ENCODE results near the gene LCN1.

The LCN1 gene

DNA sequence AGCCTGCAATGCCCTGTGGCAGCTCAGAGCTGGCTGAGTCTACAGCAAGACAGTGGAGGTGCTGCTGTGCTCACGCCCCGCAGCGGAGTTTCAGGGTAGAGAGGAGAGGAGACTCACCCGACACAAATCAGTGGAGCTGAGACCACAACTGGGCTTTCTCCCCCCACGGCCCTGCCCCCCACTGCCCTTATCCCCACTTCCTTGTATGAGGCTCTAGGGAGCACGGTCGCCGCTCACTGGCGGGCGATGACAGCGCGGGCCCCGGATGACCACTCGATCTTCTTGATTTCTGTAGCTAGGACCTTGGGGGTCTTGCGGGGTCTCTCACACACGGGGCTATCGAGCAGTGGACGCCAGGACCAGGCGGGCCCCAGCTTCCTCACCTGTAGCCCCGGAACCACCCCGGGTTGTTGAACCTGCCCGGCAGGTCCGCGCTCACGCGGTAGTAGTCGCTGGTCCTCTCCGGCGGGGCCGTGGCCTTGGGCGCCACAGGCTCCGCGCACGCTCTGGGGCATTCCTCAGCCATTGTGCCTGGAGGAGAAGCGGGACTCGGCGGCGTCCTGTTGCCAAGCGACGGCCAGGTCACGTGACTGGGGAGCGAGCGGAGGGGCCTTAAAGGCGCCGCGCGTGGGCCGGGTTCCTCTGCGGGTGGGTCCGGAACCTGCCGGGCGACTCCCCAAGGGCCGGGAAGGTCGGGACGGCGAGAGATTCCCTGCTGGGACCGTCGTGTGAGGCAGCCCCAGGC lies 21.7 kb upstream of the LCN1 start:
- Histone ChIP-seq H3K9me3 (ENCODE audit: insufficient read depth, low read length) (no peaks in the 10 kb centered on the region), H3K36me3 (ENCODE audit: low read length) (no peaks in the 10 kb centered on the region), H3K27ac (ENCODE audit: low read depth, low read length) (no peak overlapping the region), H3K4me3 (ENCODE audit: insufficient read depth, low read length, poor library complexity, severe bottlenecking) (peak overlapping the region; percentile 99), H2AFZ (ENCODE audit: low read depth, low read length, severe bottlenecking) (peak overlapping the region; percentile 85), H3K9ac (ENCODE audit: low read length) (peak overlapping the region; percentile 99), H3K9me2 (replicated peaks; ENCODE audit: insufficient read depth, low read length) (no peaks in the 10 kb centered on the region), H3K27me3 (ENCODE audit: low read length) (no peaks in the 10 kb centered on the region), H4K20me1 (ENCODE audit: low read depth, low read length) (no peaks in the 10 kb centered on the region; the same call in 1 of the 2 replicates), H3K4me2 (ENCODE audit: low read depth, low read length, poor library complexity, severe bottlenecking) (peak overlapping the region; percentile 66), H3F3A (ENCODE audit: insufficient read depth) (no peaks in the 10 kb centered on the region), H3K79me2 (ENCODE audit: insufficient read depth, low read length) (peaks cover 20% of the 10 kb centered on the region)
- no peak for TF ChIP-seq EZH2phosphoT487 (conservative IDR thresholded peaks at IDR 0.05; ENCODE audit: low read length)
- TF ChIP-seq, protein P1, sequence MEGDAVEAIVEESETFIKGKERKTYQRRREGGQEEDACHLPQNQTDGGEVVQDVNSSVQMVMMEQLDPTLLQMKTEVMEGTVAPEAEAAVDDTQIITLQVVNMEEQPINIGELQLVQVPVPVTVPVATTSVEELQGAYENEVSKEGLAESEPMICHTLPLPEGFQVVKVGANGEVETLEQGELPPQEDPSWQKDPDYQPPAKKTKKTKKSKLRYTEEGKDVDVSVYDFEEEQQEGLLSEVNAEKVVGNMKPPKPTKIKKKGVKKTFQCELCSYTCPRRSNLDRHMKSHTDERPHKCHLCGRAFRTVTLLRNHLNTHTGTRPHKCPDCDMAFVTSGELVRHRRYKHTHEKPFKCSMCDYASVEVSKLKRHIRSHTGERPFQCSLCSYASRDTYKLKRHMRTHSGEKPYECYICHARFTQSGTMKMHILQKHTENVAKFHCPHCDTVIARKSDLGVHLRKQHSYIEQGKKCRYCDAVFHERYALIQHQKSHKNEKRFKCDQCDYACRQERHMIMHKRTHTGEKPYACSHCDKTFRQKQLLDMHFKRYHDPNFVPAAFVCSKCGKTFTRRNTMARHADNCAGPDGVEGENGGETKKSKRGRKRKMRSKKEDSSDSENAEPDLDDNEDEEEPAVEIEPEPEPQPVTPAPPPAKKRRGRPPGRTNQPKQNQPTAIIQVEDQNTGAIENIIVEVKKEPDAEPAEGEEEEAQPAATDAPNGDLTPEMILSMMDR (IDR thresholded peaks at IDR 0.05; ENCODE audit: insufficient read depth, low read length, poor library complexity, severe bottlenecking) = no peak

DNA sequence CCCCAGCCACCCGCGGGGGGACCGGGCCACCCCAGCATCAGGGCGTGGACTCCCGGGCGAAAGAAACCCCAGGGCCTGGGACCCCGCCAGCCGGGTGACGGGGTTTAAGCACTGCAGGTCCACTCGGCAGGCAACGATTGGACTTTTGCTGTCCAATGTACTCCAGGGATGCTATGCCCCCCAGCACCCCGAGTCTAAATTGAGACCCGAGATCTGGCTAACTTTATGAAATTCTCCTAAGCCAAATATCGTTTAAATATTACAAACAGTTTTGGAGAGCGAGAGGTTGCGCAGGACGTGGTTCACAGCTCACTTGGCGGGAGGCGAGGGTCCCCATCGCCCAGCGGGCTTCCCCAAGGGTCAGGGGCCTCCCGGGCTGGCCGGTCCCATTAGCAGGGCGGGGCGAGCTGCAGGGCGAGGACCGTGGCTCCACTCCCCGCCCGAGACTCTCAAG lies 21.1 kb upstream of the LCN1 start:
- Histone ChIP-seq H3K4me3 (ENCODE audit: insufficient read depth, low read length, poor library complexity, severe bottlenecking) (peak overlapping the region; percentile 99), H3K9me3 (ENCODE audit: insufficient read depth, low read length) (no peaks in the 10 kb centered on the region), H3K9me2 (replicated peaks; ENCODE audit: insufficient read depth, low read length) (no peaks in the 10 kb centered on the region), H3K27ac (ENCODE audit: low read depth, low read length) (no peak overlapping the region), H2AFZ (ENCODE audit: low read depth, low read length, severe bottlenecking) (peak overlapping the region; percentile 85), H3K36me3 (ENCODE audit: low read length) (no peaks in the 10 kb centered on the region), H3K79me2 (ENCODE audit: insufficient read depth, low read length) (peaks cover 20% of the 10 kb centered on the region), H3K27me3 (ENCODE audit: low read length) (no peaks in the 10 kb centered on the region), H4K20me1 (ENCODE audit: low read depth, low read length) (no peaks in the 10 kb centered on the region; the same call in 1 of the 2 replicates), H3K9ac (ENCODE audit: low read length) (peak overlapping the region; percentile 99), H3K4me2 (ENCODE audit: low read depth, low read length, poor library complexity, severe bottlenecking) (peak overlapping the region; percentile 66), H3F3A (ENCODE audit: insufficient read depth) (no peaks in the 10 kb centered on the region)
- no peak for TF ChIP-seq EZH2phosphoT487 (conservative IDR thresholded peaks at IDR 0.05; ENCODE audit: low read length)
- TF ChIP-seq, protein P1 (IDR thresholded peaks at IDR 0.05; ENCODE audit: insufficient read depth, low read length, poor library complexity, severe bottlenecking) = no peak

- peak within 1 kb of the TSS; percentile 34; the same call in 1 of the 2 replicates for H3K27ac ChIP-seq (ENCODE audit: low read depth, low read length)
- no peak for TF ChIP-seq EZH2phosphoT487 (conservative IDR thresholded peaks at IDR 0.05; ENCODE audit: low read length)
- TF ChIP-seq, protein P1 (IDR thresholded peaks at IDR 0.05; ENCODE audit: insufficient read depth, low read length, poor library complexity, severe bottlenecking) = peak; percentile 74
- peak within 1 kb of the TSS; percentile 99 for H3K4me3 ChIP-seq (ENCODE audit: insufficient read depth, low read length, poor library complexity, severe bottlenecking)
Observed at GRCh38 chr9:135500525-135501260, 20.5 kb upstream of the LCN1 start, which contains the start of gene MRPS2. Gene MRPS2, plus strand, starts transcription at chr9:135500682. Its CDS starts 29 bp downstream, at chr9:135500711.

More at GRCh38 chr9:135500525-135501260, 20.5 kb upstream of the LCN1 start, which contains the start of gene MRPS2:
- H4K20me1 ChIP-seq (ENCODE audit: low read depth, low read length) = no peaks in the 10 kb centered on the region; the same call in 1 of the 2 replicates
- H3K9me2 ChIP-seq (replicated peaks; ENCODE audit: insufficient read depth, low read length) = no peaks in the 10 kb centered on the region
- no peaks in the 10 kb centered on the region for H3K36me3 ChIP-seq (ENCODE audit: low read length)
- no peaks in the 10 kb centered on the region for H3K9me3 ChIP-seq (ENCODE audit: insufficient read depth, low read length)
- H3K4me2 ChIP-seq (ENCODE audit: low read depth, low read length, poor library complexity, severe bottlenecking) = peak within 1 kb of the TSS; percentile 66
- peak within 1 kb of the TSS; percentile 85 for H2AFZ ChIP-seq (ENCODE audit: low read depth, low read length, severe bottlenecking)
- peaks cover 20% of the 10 kb centered on the region for H3K79me2 ChIP-seq (ENCODE audit: insufficient read depth, low read length)
- peak within 1 kb of the TSS; percentile 99 for H3K9ac ChIP-seq (ENCODE audit: low read length)
- no peaks in the 10 kb centered on the region for H3F3A ChIP-seq (ENCODE audit: insufficient read depth)
- H3K27me3 ChIP-seq (ENCODE audit: low read length) = no peaks in the 10 kb centered on the region

Measured in SU-DHL-6 (cell line).